Left hindlimb (tissue), 1 donor: ENCODE results near the gene SPSB2.

Experiments
- DNase-seq: peaks from one replicate; pipeline ENCODE4 v3.0.0-alpha.2; 2018

The SPSB2 gene

GRCh38 chr12:6849976-6850560 lies 23.0 kb downstream of the SPSB2 start:
- DNase-seq: no peak

- no peak for DNase-seq
Observed at GRCh38 chr12:6849427-6849826, 23.7 kb downstream of the SPSB2 start.

- no peak for DNase-seq
Observed at GRCh38 chr12:6847676-6848075, 25.4 kb downstream of the SPSB2 start.

DNA sequence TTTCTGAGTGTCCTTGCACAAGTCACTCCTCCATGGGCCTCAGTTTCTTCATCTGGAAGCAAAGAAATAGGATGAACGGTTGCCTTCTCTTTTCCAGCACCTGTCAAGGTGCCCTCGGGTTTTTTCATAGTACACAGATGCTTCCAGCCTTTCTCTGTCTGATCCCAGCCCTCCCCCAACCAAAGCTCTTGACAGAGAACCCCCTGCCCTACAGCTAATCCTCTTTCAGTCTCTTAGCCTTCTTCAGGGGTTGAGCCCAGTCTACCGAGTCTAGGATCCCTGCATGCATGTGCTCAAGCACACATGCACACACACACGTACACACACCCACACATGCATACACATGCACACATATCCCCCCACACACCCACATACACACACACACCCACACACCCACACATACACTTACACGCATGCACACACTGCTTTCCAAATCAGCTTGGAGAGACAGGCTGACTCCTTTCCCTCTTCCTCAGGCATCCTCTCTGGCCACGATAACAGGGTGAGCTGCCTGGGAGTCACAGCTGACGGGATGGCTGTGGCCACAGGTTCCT lies 26.7 kb downstream of the SPSB2 start:
- no peak for DNase-seq

- no peak for DNase-seq
Observed at GRCh38 chr12:6845395-6845794, 27.7 kb downstream of the SPSB2 start.

- DNase-seq: peak; percentile 34
Observed at GRCh38 chr12:6843118-6843902, 29.8 kb downstream of the SPSB2 start.

DNA sequence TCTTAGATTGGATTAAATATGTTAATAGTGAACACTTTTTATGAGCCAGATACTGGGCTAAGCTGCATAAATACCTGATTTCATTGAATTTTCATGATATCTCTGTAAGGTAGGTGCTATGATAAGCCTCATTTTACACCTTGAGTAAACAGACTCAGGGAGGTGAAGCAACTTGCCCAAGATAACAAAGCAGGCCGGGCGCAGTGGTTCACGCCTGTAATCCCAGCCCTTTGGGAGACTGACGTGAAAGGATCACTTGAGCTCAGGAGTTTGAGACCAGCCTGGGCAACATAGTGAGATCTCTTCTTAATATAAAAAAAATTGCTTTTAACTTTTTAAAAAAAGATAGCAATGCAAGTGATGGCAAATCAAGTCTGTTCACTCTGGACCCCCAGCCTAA lies 31.0 kb downstream of the SPSB2 start:
- no peak for DNase-seq

GRCh38 chr12:6840761-6841515 lies 32.2 kb downstream of the SPSB2 start, which contains the start of gene GNB3:
GNB3 (plus strand) TSS chr12:6840925; CDS start chr12:6841288, 363 bp downstream.
- DNase-seq: peak; percentile 37

DNA sequence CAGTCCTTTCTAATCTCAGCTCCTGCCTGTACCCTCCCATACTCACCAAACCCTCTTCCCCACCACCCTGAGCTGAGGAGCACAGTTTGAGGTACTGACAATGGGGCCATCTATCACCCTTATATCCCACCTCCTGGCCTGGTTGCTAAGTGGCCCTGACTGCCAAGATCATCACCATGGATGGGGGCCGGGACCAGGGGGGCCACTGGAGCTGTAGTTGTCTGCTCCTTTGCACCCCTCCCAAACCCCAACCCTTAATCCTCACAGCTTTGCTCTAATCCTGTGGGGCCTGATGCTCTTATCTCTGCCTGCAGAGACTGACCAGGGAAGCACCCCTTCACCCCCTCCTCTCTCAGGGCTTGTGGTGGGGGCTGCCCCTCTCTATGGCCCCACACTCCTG lies 32.8 kb downstream of the SPSB2 start:
- DNase-seq: no peak

- no peak for DNase-seq
Observed at GRCh38 chr12:6839482-6840201, 33.5 kb downstream of the SPSB2 start.

DNA sequence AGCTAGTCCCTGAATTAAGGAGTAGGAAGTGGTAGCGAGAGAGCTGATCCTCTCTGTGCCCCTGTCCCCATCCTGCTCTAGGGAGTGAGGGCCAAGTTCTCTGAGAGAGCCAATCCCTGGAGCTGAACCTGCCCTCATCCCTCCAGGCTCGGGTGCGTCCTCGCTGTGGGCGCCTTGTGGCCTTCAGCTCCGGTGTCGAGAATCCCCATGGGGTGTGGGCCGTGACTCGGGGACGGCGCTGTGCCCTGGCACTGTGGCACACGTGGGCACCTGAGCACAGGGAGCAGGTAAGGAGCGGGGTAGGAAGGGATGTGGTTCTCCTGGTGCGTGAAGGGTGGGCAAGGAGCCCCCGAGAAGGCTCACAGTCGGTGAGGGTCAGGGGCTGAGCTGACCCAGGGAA lies 34.2 kb downstream of the SPSB2 start:
- DNase-seq: no peak

DNA sequence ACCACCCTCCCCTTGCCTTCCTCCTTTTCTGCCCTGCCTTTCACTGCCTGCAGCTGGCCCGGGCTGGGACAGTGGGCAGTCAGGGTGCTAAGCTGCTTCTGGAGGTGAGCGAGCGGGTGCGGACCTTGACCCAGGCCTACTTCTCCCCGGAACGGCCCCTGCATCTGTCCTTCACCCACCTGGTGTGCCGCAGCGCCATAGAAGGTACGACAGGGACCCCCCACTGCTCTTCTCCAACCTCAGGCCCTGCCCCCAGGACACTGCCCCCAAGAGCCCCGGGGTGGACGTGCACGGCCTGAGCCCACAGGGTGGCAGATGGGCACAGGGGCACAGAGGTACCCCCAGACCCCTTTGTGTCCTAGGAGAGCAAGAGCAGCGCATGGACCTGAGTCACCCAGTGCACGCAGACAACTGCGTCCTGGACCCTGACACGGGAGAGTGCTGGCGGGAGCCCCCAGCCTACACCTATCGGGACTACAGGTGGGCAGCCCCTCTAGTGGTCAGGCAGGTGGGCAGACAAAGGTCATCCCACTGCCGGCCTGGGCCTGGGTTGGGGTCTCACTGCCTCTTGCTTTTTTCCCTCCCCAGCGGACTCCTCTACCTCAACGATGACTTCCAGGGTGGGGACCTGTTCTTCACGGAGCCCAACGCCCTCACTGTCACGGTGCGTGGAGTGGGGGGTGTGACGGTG lies 35.6 kb downstream of the SPSB2 start:
- no peak for DNase-seq

GRCh38 chr12:6836851-6837250 lies 36.3 kb downstream of the SPSB2 start:
- DNase-seq: no peak

- DNase-seq: no peak
Observed at GRCh38 chr12:6834873-6835272, 38.2 kb downstream of the SPSB2 start.

- no peak for DNase-seq
Observed at GRCh38 chr12:6834254-6834653, 38.8 kb downstream of the SPSB2 start.

GRCh38 chr12:6833189-6833890 lies 39.8 kb downstream of the SPSB2 start:
- DNase-seq: no peak

GRCh38 chr12:6832125-6832524 lies 41.0 kb downstream of the SPSB2 start:
- no peak for DNase-seq

DNA sequence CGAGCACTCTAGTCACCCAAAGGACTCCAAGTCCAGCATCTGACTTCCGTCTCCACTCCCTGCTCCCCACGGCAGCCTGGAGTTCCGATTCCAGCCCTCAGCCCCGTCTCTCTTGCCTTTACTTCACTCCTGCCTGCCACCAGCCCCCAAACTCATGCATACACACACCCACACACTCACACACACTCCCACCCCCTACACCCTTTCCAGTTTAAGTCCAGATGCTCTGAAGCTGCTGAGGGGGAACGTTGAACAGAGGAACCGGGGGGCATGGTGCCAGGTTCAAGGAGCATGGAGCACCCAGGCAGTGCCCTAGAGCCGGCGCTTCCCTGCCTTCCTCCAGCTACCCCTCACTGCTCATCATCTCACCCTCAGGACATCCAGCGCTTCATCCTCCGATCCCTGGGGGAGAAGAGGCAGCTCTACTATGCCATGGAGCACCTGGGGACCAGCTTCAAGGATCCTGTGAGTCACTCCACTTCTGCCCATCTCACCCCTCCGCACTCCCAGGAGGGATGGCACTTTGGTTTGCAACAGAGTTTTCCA lies 41.6 kb downstream of the SPSB2 start:
- peak; percentile 25 for DNase-seq

GRCh38 chr12:6830999-6831398 lies 42.1 kb downstream of the SPSB2 start:
- no peak for DNase-seq

GRCh38 chr12:6830286-6830890 lies 42.7 kb downstream of the SPSB2 start:
- peak; percentile 34 for DNase-seq
